Activated CD4-positive, alpha-beta T cell treated with anti-CD3 and anti-CD28 coated beads, Interleukin-2, amount 50 U/mL, for 4 hours (primary cell): ENCODE data around the gene ASB8.

Experiments used
- DNase-seq, 2 experiments: peaks; one replicate each; pipeline ENCODE4 v3.0.0-alpha.2; 2020

The ASB8 gene

GRCh38 chr12:48157018-48157888 is at the start of gene ASB8:
TSS of gene ASB8 (minus strand) at chr12:48157515. CDS start at chr12:48153496, 4,019 bp downstream.
- peak; percentile 99 for DNase-seq

GRCh38 chr12:48203192-48203591 is 45.9 kb upstream of the ASB8 start, which contains the start of gene OR10AD1:
TSS of gene OR10AD1 (minus strand) at chr12:48203292. CDS start at chr12:48203292, 0 bp downstream.
- DNase-seq: no peak

- no peak for DNase-seq
These were observed 45.5 kb upstream of the ASB8 start for GRCh38 chr12:48202766-48203165.

- DNase-seq: no peak
These were observed 44.2 kb upstream of the ASB8 start for GRCh38 chr12:48201516-48201915.

GRCh38 chr12:48201091-48201490 is 43.8 kb upstream of the ASB8 start:
- no peak for DNase-seq

- DNase-seq: no peak
These were observed 42.5 kb upstream of the ASB8 start for GRCh38 chr12:48199774-48200221.

GRCh38 chr12:48198985-48199384 is 41.7 kb upstream of the ASB8 start:
- DNase-seq: no peak

- DNase-seq: no peak
These were observed 41.3 kb upstream of the ASB8 start for GRCh38 chr12:48198672-48198971.

- DNase-seq: peak; percentile 80
These were observed 40.8 kb upstream of the ASB8 start for GRCh38 chr12:48197971-48198671.

- no peak for DNase-seq
These were observed 40.2 kb upstream of the ASB8 start for GRCh38 chr12:48197549-48197970.

- DNase-seq: no peak
These were observed 37.5 kb upstream of the ASB8 start for GRCh38 chr12:48194799-48195201.

- no peak for DNase-seq
These were observed 36.3 kb upstream of the ASB8 start for GRCh38 chr12:48193623-48194022.

GRCh38 chr12:48192861-48193260 is 35.5 kb upstream of the ASB8 start:
- DNase-seq: no peak

- no peak for DNase-seq
These were observed 33.8 kb upstream of the ASB8 start for GRCh38 chr12:48191096-48191495.

GRCh38 chr12:48189331-48190125 is 32.2 kb upstream of the ASB8 start:
- DNase-seq: peak; percentile 57 to 72

GRCh38 chr12:48187916-48188695 is 30.8 kb upstream of the ASB8 start:
- DNase-seq: no peak

- no peak for DNase-seq
These were observed 28.0 kb upstream of the ASB8 start for GRCh38 chr12:48185181-48185919.

GRCh38 chr12:48184549-48184922 is 27.2 kb upstream of the ASB8 start:
- no peak for DNase-seq

GRCh38 chr12:48183876-48184548 is 26.7 kb upstream of the ASB8 start:
- DNase-seq: peak in 1 of 2 experiments; percentile 14

GRCh38 chr12:48183091-48183875 is 26.0 kb upstream of the ASB8 start, which contains the start of gene CCDC184:
TSS of gene CCDC184 (plus strand) at chr12:48183644. CDS start at chr12:48184123, 479 bp downstream.
- peak; percentile 58 to 61 for DNase-seq
